GM21825 (cell line): ENCODE measurements around the gene ABCG1.

Experiments
- ATAC-seq: cut with Tn5 transposase; IDR thresholded peaks from one replicate; pipeline ENCODE4 v1.9.1; 2021; ENCODE audit warnings: mild to moderate bottlenecking, moderate library complexity; ENCODE audit not compliant: unreplicated experiment

Gene ABCG1

DNA sequence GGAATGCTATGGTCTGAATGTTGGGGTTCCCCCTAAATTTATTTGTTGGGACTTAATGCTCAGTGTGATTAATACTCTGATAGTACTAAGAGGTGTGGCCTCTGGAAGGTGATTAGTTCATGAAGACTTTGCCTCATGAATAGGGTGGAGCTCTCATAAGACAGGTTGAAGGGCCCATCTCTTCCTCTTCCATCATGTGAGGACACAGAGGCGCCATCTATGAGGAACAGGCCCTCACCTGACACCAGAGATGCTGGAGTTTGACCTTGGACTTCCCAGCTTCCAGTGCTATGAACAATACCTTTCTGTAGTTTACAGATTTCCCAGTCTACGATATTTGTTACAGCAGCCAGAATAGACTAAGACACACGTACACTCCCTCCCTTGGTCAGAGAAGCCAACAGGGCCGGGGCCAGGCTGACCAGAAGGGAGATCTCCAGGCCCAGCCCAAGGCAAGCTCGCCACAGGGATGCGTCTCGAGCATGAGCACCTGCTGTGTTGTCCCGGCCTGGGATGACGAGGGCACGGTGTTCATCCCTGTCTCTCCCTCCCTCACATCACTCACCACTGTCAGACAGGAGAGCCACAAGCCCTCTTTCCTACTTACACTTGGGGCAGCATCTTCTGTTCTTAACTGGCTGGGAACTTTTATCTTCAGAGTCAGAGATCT is 4.7 kb upstream of the ABCG1 start:
- no peak for ATAC-seq

DNA sequence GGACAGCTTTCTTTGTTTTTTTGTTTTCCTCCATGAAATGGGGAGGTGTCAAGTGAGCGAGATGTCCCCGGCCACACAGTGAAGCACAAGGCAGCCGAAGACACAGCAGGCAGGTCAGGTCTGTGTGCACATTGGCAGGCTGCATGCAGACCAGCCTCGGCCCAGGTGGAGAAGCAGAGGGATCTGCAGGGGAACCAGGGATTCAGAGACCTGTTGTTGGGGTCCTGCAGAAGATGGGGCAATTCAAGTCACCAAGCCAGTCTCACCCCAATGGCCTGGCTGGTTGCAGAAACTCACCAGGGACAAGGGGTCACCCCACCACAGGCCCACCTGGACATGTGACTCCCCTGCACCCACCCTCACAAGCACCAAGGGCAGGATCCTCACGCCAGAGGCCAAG is 4.0 kb upstream of the ABCG1 start:
- no peak for ATAC-seq

DNA sequence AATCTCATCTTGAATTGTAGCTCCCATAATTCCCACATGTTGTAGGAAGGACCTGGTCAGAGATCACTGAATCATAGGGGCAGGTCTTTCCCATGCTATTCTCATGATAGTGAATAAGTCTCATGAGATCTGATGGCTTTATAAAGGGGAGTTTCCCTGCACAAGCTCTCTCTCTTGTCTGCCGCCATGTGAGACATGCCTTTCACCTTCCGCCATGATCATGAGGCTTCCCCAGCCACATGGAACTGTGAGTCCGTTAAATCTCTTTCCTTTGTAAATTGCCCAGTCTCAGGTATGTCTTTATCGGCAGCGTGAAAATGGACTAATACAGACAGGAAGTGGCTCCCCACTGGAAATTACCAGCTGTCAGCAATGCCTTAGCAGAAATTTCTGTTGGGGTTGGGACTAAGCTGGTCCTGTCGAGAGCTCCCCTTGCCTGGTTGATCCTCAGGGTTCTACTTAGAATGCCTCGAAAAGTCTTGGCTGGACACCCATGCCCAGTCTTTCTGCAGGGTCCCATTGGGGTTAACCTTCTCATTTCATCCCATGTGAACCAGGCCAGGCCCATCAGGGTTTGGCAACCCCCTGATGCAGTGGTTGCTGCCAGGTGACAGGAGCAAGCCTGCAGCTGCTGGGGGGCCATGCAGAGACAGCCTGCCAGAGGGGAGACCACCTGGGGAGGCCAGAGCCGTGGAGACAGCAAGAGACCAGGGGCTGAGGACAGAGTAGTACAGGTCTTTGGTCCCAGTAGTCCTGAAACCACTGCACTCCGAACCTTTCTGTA is 2.8 kb upstream of the ABCG1 start:
- no peak for ATAC-seq

DNA sequence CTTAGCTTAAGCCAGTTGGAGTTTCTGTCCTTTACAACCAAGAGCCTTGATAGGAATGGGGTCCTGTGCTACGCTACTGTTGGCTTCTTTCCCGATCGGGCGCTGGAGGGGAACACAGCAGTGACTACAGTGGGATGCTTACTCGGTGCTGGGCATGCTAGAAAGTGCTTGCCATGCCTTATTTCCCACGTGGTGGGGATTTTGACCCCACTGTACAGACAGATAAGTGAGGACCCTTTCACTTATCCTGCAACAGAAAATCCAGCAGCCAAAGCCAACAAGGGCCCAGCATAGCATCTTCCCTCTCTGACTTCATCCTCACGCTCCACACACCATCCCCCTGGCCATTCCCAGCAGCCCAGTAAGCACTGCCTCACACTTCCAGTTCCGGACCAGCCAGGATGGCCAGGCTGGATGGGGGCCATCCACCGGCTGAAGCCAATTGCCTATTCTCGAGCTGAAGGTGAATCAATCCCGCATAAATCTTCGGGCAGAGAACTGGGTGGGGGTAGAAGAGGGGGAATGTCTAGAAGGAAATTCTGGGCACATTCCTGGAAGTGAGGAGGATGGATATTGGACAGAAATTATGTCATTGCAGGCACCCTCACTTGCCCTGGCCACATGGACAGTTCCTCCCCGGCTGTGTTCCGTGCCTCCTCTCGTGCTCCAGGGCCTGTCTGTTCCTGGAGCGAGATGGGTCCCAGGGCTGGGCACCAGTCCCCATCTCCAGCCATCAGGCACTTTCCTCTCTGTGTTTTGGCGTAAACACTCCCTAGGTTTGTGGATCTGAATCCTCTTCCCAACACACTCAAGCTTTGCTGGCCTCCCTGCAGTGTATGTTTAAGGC is 2.0 kb upstream of the ABCG1 start:
- ATAC-seq = no peak

DNA sequence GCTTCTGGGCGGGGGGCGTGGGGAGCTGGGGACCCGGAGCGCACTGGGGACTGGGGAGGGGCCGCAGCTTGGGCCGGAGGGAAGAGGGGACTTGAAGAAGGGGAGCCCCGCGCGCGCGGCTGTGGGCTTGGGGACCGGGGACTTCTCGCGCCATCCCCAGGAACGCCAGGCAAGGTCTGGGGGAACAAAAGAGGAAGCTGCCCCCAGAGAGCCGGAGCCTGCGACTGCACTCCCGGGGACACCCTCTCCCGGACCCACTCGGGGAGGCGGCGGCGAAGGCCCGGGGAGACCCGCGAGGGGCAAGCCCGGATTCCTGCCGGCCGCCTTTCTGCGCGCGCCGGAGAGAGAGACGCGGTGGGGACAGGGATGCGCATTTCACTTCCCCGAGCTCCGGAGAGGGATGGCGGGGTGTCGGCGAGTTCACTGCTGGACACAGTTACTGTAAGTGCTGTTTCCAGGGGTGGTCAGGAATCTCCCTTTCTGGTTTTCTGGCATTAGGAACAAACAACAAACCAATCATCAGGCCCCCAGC is 732 bp downstream of the ABCG1 start:
- ATAC-seq = peak; percentile 25

DNA sequence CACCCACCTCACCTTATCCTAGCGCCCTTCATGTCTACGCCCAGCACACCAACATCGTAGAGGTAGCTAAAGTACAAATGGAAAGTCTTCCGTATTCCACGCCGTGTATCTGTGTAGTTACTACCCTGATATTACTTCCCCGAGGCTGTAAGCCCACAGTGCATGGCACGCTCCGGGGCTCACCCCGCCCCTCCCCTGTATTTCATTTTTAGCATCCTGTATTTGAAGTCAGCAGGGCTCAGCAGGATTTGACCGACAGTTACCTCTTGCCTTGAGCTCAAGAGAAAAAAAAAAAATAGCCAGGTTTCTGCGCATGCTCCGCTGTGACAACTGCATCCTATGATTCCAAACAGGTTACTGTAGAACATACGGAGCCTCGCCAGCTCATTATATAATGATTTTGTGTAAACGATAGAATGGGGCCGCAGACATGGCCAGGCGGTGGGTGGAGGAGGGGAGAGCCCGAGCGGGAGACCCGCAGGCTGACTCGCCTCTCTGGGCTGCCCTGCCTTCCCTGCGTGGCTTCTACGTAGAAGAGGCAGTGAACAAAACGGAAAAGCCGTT is 1.3 kb downstream of the ABCG1 start:
- ATAC-seq = peak; percentile 51

DNA sequence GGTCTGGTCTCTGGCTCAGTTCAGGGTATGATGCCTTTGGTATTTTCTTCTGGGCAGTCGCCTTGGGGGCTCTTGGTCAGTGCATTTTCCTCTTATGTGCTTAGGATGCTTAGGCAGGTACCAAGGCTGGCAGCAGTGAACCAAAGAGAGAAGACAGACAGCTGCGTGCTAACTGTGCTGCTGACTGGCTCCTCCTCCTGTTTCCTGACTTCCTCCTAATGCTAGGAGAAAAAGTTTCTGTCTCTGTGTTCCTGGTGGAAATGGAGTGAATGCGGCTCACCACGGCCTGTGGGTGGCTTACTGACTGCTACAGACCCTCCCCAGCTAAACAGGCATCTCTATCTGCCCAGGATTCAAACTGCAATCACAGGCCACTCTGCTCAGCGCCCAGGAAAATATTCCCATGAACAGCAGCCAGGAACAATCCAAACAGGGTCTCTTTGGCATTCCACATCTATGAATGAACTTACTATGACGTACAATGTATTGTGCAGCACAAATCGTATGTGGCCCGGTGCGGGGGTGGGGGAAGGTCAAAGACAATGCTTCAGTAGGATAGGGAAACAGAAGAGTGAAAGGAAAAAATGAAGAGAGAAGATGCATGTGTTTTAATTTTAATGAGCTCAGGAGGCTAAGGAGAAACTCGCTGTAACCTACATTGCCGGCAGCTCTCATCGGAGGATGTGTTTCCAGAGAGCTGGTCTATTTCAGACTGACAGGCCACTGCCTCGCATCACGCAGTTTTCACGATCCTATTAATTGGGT is 2.8 kb downstream of the ABCG1 start:
- no peak for ATAC-seq

DNA sequence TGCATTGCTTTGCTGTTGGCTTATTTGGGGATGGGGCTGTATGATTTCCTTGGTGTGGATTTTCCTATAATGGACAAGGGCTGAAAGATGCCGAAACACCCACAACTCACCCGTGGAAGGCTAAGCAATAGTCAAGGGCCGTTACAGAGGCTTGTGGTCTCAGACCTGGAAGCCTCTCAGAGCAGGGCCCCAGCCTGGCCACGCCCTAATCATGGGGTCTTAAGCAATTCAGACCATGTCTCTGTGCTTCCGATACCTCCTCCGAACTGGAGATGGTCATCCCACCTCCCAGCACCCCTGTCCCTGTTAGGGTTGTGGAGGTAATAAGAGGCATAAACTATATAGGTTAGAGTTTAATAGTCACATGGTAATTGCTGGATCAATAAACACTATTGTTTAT is 3.4 kb downstream of the ABCG1 start:
- ATAC-seq = no peak

DNA sequence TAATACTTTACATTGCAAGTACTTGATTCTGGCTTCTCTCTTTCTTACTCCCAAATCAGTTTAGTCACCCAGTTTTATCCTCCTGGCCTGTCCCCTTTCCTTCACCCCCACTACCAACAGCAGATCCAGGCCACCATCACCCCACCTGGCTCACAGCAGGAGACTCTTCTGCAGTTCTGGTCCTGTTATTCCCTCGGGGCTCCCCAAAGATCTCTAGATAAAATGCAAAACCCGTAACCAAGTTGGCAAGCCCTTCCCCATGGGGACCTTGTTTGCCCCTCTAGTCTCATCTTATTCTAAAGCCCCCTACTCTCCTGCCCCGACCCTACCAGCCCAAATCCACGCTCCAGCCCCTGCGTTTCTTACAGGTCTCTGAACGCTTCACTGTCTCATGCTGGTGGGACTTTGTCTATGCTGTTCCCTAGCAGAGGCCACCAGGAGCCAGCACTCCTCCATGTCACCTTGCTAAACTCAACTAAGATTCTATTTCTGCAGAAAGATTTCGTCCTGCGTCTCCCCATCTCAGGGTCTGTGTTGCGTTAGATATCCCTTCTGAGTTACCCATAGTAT is 4.0 kb downstream of the ABCG1 start:
- no peak for ATAC-seq

DNA sequence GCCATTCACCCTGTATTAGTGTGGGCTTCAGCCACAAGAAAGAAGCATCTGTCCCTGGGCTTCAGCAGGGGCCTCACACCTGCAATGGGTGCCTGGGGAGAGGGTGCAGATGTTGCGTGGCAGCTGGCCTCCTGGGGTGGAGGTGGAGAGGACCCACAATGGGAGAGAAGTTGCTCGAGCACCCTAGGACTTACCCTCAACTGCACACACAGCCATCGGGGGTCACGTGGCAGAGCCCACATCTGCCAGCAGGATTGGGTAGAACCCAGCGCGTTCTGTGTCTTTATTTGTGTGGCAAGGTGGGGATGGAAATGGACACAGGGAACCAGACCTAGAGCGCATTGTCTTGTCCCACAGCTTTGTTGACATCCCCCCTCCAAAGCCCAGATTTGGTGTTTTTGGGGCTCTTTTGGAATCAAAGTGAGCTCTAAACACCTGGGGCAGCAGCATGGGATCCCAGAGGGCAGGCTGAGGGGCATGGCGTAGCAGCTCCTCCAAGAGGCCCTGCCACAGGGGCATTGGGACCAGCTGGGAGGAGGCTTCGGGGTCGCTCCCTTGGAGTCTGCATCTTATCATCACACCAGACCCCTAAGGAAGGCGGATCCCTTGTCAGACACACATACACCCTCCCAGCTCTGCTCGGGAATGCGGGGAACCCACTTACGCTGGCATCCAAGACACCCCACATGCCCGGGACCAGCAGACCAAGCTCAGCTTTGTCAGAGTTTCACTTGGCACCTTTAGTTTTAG is 5.1 kb downstream of the ABCG1 start:
- ATAC-seq = no peak

DNA sequence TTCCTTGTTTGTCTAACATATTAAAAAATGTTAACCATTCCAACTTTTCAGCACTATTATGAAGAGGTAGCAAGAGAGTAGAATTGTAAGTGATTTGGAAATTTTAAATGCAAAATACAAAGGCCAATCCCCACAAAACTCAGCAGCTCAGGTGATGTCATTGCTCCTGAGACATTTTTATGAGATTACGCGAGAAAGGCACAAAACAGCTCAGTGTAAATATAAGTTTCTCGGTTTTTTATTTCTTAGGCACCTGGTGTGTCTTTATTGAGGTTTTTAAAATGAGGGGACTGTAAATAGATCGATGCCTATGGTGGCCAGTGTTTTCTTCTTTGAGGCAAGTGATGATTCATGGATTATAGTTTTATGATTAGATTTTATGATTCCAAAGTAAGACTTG is 6.1 kb downstream of the ABCG1 start:
- ATAC-seq = no peak

DNA sequence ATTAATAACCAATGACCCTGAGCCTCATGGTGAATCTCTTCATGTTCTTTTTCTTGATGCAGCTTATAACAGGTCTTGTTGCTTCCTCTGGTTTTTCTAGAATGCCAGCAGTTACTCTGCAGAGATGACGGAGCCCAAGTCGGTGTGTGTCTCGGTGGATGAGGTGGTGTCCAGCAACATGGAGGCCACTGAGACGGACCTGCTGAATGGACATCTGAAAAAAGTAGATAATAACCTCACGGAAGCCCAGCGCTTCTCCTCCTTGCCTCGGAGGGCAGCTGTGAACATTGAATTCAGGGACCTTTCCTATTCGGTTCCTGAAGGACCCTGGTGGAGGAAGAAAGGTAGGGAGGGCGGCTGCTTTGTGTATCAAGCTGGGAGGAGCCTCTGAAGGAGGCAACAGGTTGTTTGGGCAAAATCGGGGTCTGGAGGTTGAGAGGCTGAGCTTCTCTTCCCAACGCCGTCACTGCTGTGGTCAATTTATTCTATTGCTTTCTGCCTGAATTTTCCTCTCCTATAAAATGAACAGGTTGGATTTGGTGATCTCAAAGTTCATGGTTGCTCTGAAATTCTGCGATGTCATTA is 6.7 kb downstream of the ABCG1 start:
- no peak for ATAC-seq

DNA sequence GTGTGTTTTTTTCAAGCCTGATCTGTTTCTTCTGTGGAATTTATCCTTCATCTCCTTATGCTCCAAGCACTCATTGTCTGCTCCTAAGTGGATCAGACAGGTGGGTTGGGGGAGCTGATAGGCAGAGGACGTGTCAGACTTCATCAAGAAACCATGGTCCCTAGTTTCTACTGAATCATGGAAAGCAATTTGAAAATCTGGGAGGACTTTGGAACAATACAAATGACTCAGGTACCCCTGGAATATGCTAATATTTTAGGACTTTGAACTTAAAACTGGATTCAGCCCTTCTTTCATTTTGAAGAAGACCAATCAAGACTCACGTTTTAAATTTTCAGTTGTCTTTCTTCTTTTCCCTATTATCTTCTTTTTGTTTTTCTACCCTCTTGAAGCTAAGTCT is 7.7 kb downstream of the ABCG1 start:
- ATAC-seq = no peak

DNA sequence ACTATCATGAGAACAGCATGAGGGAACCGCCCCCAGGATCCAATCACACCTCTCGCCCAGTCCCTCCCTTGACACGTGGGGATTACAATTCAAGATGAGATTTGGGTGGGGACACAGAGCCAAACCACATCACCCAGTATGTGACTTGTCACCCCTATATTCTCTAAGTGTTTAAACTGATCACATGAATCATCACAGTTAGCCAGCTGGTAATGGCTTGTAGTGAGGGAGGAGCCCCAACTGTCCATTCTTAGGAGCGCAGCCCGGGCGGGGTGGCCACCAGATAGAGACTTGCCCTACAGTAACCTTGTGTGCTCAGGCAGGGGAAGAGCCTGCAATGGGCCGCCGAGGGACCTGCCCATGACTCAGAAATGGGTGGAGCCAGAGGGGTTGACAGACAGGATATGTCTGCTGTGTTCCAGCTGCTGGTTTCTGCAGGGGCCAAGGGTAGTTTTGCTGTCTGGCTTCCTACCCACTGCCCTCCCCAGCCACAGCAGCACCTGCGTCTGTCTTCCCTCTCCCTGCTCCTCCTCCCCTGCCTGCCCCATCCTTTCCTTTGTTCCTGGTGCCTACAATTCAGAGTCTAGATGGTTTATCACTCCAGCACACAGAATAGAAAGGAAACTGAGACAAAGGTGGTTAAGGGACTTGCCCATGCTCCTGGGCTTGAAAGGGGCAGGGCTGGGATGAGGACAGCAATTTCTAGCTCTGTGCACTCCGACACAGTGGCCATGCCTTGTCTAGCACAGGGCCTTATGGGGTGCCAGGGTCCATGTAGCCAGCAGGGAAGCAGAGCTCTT is 9.2 kb downstream of the ABCG1 start:
- peak; percentile 86 for ATAC-seq

DNA sequence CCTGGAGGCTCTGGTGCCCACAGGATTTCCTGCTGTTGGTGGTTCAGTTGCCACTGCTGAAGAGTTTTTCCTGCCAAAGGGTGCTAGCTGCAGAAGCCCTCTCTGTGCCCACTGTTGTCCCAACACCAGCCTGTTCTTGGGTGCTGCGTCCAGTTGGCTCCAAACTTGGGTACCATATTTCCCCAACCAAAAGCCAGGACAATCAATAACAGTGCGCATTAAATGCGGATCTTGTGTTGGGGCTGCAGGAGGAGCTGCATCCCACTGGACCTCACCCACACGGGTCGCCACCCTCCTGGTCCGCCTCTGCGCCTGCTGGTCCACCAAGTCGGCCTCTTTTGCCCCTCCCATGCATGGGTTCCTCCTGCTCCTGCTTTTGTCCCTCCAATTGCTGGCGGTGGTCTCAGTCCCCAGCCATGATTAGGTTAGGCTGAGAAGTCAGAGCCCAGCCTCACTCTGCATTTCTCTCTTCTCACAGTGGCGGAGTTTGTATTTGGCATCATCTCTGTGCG is 9.8 kb downstream of the ABCG1 start:
- ATAC-seq = no peak

DNA sequence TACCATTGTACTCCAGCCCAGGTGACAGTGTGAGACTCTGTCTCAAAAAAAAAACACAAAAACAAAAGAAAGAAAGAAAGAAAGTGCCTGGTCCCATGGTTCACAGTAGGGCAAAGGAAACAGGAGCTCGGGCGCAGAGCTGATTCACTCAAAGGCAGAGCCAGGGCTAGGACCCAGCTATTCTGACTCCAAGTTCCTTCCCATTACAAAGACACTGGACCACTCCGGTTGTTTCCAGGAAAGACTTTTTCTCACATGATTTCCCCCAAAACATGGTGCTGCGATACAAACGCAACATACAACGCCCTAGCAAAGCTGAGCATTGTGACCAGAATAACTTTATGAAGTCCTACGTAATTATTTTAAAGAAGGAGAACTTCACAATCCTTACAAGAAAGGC is 10.7 kb downstream of the ABCG1 start:
- ATAC-seq = no peak

DNA sequence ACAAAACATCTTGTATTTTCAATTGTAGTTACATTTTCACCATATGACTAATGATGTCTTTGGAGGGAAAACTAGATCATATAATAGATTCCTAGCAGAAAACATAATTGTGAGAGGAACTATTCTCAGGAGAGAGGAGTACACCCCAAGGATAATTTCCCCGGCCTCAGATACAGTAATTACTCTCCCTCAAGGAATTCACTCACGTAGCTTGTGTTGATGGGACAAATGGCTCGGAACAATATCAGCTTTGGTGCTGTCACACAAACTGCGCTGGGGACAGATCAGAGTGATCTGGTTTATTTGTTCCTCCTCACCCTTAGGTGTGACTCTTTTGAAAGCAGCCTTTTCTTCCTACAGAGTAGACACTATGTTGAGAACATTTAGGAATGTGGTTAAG is 11.2 kb downstream of the ABCG1 start:
- no peak for ATAC-seq

DNA sequence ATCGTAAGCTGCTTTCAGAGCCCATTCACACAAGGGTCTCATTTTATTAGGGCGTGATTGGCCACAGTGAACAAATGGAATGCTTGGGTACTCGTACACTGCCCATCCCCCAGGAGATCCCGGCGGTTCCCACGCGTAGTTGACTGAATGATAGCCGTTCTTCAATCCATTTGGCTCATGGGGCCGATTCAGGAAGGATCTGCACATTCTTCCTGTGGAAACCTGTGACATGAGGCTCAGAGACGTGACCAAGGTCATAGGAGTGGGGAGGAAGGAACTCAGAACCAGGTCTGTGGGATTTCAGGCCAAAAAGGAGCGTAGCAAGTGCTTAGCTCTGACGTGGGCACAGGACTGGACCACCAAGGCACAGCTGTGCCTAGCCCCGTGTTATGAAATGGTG is 11.7 kb downstream of the ABCG1 start:
- no peak for ATAC-seq
